ENCODE measurements around the gene ISG20L2. TPM values are rescaled to one million over a fixed set of nuclear protein-coding genes. Genes with fewer than 3 reads are reported as not detected.

The ISG20L2 gene
- polyA plus RNA-seq, 2 of the 4 experiments (the other 2 are of a cell fraction), result 29.6 to 42.5 TPM

GRCh38 chr1:156772222-156772621 lies 43.7 kb upstream of the ISG20L2 start:
- Histone ChIP-seq H3K27ac (no peak overlapping the region), H3K4me3 (no peak overlapping the region), H3K4me1 (peaks cover 19% of the 10 kb centered on the region), H3K9me3 (no peaks in the 10 kb centered on the region), H3K4me2 (no peak overlapping the region)
- no peak for TF ChIP-seq POLR2A (IDR thresholded peaks at IDR 0.05; ENCODE audit: low read length)
- no peak for TF ChIP-seq MAZ (IDR thresholded peaks at IDR 0.05; ENCODE audit: borderline replicate concordance, low read depth, low read length)
- TF ChIP-seq HOXB13 (CRISPR knock-in tag; IDR thresholded peaks at IDR 0.05; ENCODE audit: low read depth), result no peak
- no peak for TF ChIP-seq CBX8 (IDR thresholded peaks at IDR 0.05)
- TF ChIP-seq MAX (IDR thresholded peaks at IDR 0.05), result no peak
- TF ChIP-seq HEYL (CRISPR knock-in tag; IDR thresholded peaks at IDR 0.05), result no peak
- no peak for TF ChIP-seq HES2 (IDR thresholded peaks at IDR 0.05)
- POLR2A ChIA-PET, result no interaction called here
- DNase-seq (ENCODE audit: low read depth in 1 of 2, low spot score in 1 of 2) (no peak), FAIRE-seq (no peak), ATAC-seq (no peak)
- 85% methylated on average over 3 of the region's 3 CpGs for WGBS (ENCODE audit: missing lambda C conversion rate)
- CTCF ChIA-PET, result interaction anchor here (0.6 to 13.3 kb wide), 13 partner anchors 9 to 156 kb away, joined by 3 to 130 read pairs (median 5); partner anchors contain the start of genes HDGF, INSRR, ISG20L2 and METTL25B

GRCh38 chr1:156768610-156769295 lies 40.2 kb upstream of the ISG20L2 start:
- ChIA-PET POLR2A (interaction anchor here (0.6 to 3.9 kb wide), 4 partner anchors 17 to 40 kb away, joined by 6 to 43 read pairs (median 7); partner anchors contain the start of genes HDGF, ISG20L2, METTL25B and MRPL24), CTCF (interaction anchor here (0.6 to 13.3 kb wide), 11 partner anchors 17 to 159 kb away, joined by 3 to 130 read pairs (median 5); partner anchors contain the start of genes HDGF, ISG20L2, METTL25B and MRPL24)
- peak overlapping the region; percentile 83 for H3K4me3 ChIP-seq
- FAIRE-seq (no peak), DNase-seq (ENCODE audit: low read depth in 1 of 2, low spot score in 1 of 2) (no peak), ATAC-seq (no peak)
- H3K4me2 ChIP-seq, result peak overlapping the region; percentile 97
- H3K9me3 ChIP-seq, result no peaks in the 10 kb centered on the region
- 37% methylated on average over 8 of the region's 8 CpGs for WGBS (ENCODE audit: missing lambda C conversion rate)
- peak overlapping the region; percentile 91 to 94 for H3K27ac ChIP-seq
- no peak for TF ChIP-seq HES2 (IDR thresholded peaks at IDR 0.05)
- TF ChIP-seq RAD21 (conservative IDR thresholded peaks at IDR 0.05 in 1 of 2, IDR thresholded peaks at IDR 0.05 in 1 of 2), result no peak
- TF ChIP-seq ELK1 (IDR thresholded peaks at IDR 0.05; ENCODE audit: low read depth, low read length), result no peak
- TF ChIP-seq BHLHE40 (IDR thresholded peaks at IDR 0.05; ENCODE audit: low read depth, low read length), result no peak
- TF ChIP-seq FOSL2 (IDR thresholded peaks at IDR 0.05), result no peak
- TF ChIP-seq FOSL2 (CRISPR knock-in tag; IDR thresholded peaks at IDR 0.05), result no peak
- TF ChIP-seq SREBF2 (IDR thresholded peaks at IDR 0.05), result no peak
- H3K4me1 ChIP-seq, result peaks cover 24% of the 10 kb centered on the region

- DNase-seq (ENCODE audit: low read depth in 1 of 2, low spot score in 1 of 2) (peak in 1 of 2 experiments; percentile 14), FAIRE-seq (no peak), ATAC-seq (peak; percentile 10 to 35)
- H3K4me2 ChIP-seq, result peak overlapping the region; percentile 97
- peak overlapping the region; percentile 91 to 94 for H3K27ac ChIP-seq
- no peaks in the 10 kb centered on the region for H3K9me3 ChIP-seq
- CTCF ChIA-PET, result interaction anchor here (0.6 to 13.3 kb wide), 12 partner anchors 16 to 122 kb away, joined by 3 to 130 read pairs (median 5); partner anchors contain the start of genes HDGF, ISG20L2, METTL25B and MRPL24
- WGBS (ENCODE audit: missing lambda C conversion rate), result under 1% methylated on average over 14 of the region's 31 CpGs
- TF ChIP-seq BCL3 (IDR thresholded peaks at IDR 0.05) (0 out of 3 replicates have a peak, but pooled peaks have one; percentile 9), USF2 (IDR thresholded peaks at IDR 0.05) (0 out of 2 replicates have a peak, but pooled peaks have one; percentile 7), RCOR1 (IDR thresholded peaks at IDR 0.05; ENCODE audit: low read depth, low read length) (no peak)
- peaks cover 24% of the 10 kb centered on the region for H3K4me1 ChIP-seq
- POLR2A ChIA-PET, result interaction anchor here (1.0 to 3.9 kb wide), 9 partner anchors 12 to 92 kb away, joined by 3 to 44 read pairs (median 7); partner anchors contain the start of genes HDGF, ISG20L2, METTL25B and MRPL24
- H3K4me3 ChIP-seq, result peak overlapping the region; percentile 83
Observed at GRCh38 chr1:156767879-156768604, 39.5 kb upstream of the ISG20L2 start.

Measured in A549 (cell line).